Thoracic aorta (tissue), 2 donors: ENCODE measurements around the gene FBXW11. TPM values are rescaled to one million over a fixed set of nuclear protein-coding genes. Genes with fewer than 3 reads are reported as not detected.

Experiments used
- ATAC-seq: fragments of 150-250 bp; one replicate; pipeline ENCODE4 v1.8.0; 2017; ENCODE audit warnings: low read depth; ENCODE audit not compliant: insufficient number of reproducible peaks, low FRiP score
- DNase-seq: peaks from one replicate; pipeline ENCODE4 v3.0.0-alpha.2; 2020; ENCODE audit warnings: low spot score
- H3K27ac ChIP-seq, 2 donors: fragments of 200-600 bp; sonication (generic); 1 replicate in 1 of 2; 2 replicates in 1 of 2; pipeline ENCODE4 v1.5.1; 2016; ENCODE audit warnings: mild to moderate bottlenecking in 2 of 2, moderate library complexity in 2 of 2
- H3K27me3 ChIP-seq: fragments of 200-600 bp; sonication (generic); replicated peaks from 2 replicates; pipeline ENCODE4 v1.6.0; 2016; ENCODE audit warnings: mild to moderate bottlenecking; ENCODE audit not compliant: insufficient read depth
- H3K36me3 ChIP-seq: fragments of 200-600 bp; sonication (generic); one replicate; pipeline ENCODE4 v1.5.1; 2016
- H3K4me1 ChIP-seq, 2 donors: fragments of 200-600 bp; sonication (generic); 1 replicate in 1 of 2; 2 replicates in 1 of 2; pipeline versions ENCODE4 v1.5.1 to v1.6.0; 2016; ENCODE audit warnings: low read depth in 2 of 2, mild to moderate bottlenecking in 1 of 2; ENCODE audit not compliant: control insufficient read depth in 1 of 2
- H3K4me3 ChIP-seq: fragments of 200-600 bp; sonication (generic); 2 replicates; pipeline ENCODE4 v1.5.1; 2016; ENCODE audit warnings: mild to moderate bottlenecking
- H3K9me3 ChIP-seq: fragments of 200-600 bp; sonication (generic); 2 replicates; pipeline ENCODE4 v1.5.1; 2016
- total RNA-seq, 2 donors: library from RNA; depleted of rRNA; stranded (reverse); fragments of >200 nt; gene quantifications; one replicate each; pipeline versions ENCODE4 v1.1.0 to v1.2.3, GENCODE V29; 2016
- TF ChIP-seq, protein P1 (sequence below): fragments of 200-600 bp; sonication (generic); IDR thresholded peaks from one replicate; pipeline ENCODE4 v1.5.1; 2019; ENCODE audit warnings: antibody characterized with exemption

The FBXW11 gene
- total RNA-seq, 2 donors from 2014 or later: 77.8 to 91.2 TPM

DNA sequence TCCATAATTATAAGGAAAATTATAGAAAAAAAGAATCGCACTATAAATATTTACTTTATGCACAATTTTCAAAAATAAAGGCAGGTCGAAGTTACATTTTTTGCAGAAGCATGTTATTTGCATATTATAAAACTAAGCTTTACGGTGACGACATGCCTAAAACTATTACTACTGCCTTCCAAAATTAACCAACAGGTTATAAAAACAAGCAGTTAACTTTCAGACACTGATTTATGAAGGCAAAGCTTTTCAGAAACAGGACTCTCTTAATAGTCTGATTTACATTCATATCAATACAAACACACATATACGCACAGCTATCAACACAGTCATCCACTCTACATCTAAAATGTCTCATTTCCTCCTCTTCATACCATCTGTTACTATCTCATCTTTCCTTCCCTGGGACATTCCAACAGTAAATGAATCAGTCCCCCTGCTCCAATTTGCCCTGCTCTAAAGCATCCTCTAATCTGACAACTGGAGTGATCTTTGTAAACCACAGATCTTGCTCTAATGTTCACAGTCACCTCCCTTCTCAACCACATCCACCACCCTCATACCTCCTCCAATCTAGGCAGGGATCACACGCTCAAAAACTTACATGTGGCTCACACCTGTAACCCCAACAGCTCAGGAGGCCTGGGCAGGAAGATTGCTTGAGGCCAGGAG, 21.6 kb downstream of the FBXW11 start:
- H3K9me3 ChIP-seq: peaks cover 8% of the 10 kb centered on the region
- DNase-seq: no peak
- no peak overlapping the region for H3K4me3 ChIP-seq
- no peaks in the 10 kb centered on the region for H3K36me3 ChIP-seq
- no peaks in the 10 kb centered on the region for H3K27me3 ChIP-seq
- ATAC-seq: no peak
- H3K4me1 ChIP-seq: peaks cover 0 to 27% of the 10 kb centered on the region in 2 donors
- TF ChIP-seq, protein P1, sequence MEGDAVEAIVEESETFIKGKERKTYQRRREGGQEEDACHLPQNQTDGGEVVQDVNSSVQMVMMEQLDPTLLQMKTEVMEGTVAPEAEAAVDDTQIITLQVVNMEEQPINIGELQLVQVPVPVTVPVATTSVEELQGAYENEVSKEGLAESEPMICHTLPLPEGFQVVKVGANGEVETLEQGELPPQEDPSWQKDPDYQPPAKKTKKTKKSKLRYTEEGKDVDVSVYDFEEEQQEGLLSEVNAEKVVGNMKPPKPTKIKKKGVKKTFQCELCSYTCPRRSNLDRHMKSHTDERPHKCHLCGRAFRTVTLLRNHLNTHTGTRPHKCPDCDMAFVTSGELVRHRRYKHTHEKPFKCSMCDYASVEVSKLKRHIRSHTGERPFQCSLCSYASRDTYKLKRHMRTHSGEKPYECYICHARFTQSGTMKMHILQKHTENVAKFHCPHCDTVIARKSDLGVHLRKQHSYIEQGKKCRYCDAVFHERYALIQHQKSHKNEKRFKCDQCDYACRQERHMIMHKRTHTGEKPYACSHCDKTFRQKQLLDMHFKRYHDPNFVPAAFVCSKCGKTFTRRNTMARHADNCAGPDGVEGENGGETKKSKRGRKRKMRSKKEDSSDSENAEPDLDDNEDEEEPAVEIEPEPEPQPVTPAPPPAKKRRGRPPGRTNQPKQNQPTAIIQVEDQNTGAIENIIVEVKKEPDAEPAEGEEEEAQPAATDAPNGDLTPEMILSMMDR: no peak
- H3K27ac ChIP-seq: no peak overlapping the region

- TF ChIP-seq, protein P1: no peak
- DNase-seq (no peak), ATAC-seq (no peak)
- H3K4me3 ChIP-seq: no peak overlapping the region
- H3K27me3 ChIP-seq: no peaks in the 10 kb centered on the region
- peaks cover 16% of the 10 kb centered on the region for H3K9me3 ChIP-seq
- H3K36me3 ChIP-seq: no peaks in the 10 kb centered on the region
- no peak overlapping the region for H3K27ac ChIP-seq
- peaks cover 0 to 24% of the 10 kb centered on the region in 2 donors for H3K4me1 ChIP-seq
These were observed 24.6 kb downstream of the FBXW11 start for GRCh38 chr5:171981847-171982246.

GRCh38 chr5:171980792-171981191, 25.6 kb downstream of the FBXW11 start:
- Histone ChIP-seq H3K27ac (no peak overlapping the region), H3K9me3 (peaks cover 16% of the 10 kb centered on the region), H3K4me3 (no peak overlapping the region), H3K27me3 (no peaks in the 10 kb centered on the region), H3K36me3 (no peaks in the 10 kb centered on the region), H3K4me1 (peaks cover 3 to 35% of the 10 kb centered on the region in 2 donors)
- TF ChIP-seq, protein P1: no peak
- DNase-seq (no peak), ATAC-seq (no peak)

- Histone ChIP-seq H3K4me1 (peaks cover 14 to 39% of the 10 kb centered on the region in 2 donors), H3K27ac (no peak overlapping the region), H3K36me3 (no peaks in the 10 kb centered on the region), H3K27me3 (no peaks in the 10 kb centered on the region), H3K4me3 (no peak overlapping the region), H3K9me3 (peaks cover 16% of the 10 kb centered on the region)
- TF ChIP-seq, protein P1: no peak
- ATAC-seq (no peak), DNase-seq (no peak)
These were observed 26.8 kb downstream of the FBXW11 start for GRCh38 chr5:171979606-171980005.

DNA sequence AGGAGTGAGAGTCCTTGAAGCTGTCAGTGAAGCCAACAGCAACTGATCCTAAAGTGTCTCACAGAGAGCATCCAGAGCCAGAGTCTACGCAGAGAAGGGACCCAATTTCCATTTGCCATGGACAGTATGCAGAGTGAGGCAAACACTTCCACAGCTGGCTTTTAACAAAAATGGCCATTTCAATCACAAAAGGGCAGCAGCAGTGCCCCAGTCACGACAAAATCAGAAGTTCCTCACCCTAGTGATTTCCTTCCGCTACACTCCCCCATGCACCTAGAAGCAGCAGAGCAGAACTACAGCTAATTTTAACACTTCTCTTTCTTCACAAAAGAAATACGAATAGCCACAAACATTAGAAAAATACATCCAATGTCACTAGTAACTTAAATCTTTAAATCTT, 27.9 kb downstream of the FBXW11 start:
- Histone ChIP-seq H3K9me3 (peaks cover 16% of the 10 kb centered on the region), H3K27ac (no peak overlapping the region), H3K4me3 (no peak overlapping the region), H3K4me1 (peaks cover 14 to 37% of the 10 kb centered on the region in 2 donors), H3K36me3 (no peaks in the 10 kb centered on the region), H3K27me3 (no peaks in the 10 kb centered on the region)
- TF ChIP-seq, protein P1: no peak
- ATAC-seq (no peak), DNase-seq (no peak)
